Aorta (tissue), 5 donors: Measurements from ENCODE around the gene COL6A6. TPM values are rescaled to one million over a fixed set of nuclear protein-coding genes. Genes with fewer than 3 reads are reported as not detected.
"Not testable (repeated sequence)": the region's sequence is repeated elsewhere in the genome, so short reads cannot be mapped to it uniquely, and the experiment has no call there.

Source experiments
- ATAC-seq: fragments of 200-7000 bp; cut with Tn5 transposase; one replicate; pipeline ENCODE4 v1.9.1; 2022; ENCODE audit warnings: moderate library complexity; ENCODE audit not compliant: low FRiP score
- DNase-seq, 2 donors: peaks; one replicate each; pipeline ENCODE4 v3.0.0-alpha.2; 2020
- H3K27ac ChIP-seq, 2 donors: one replicate each; pipeline ENCODE4 v1.5.1; 2013; ENCODE audit warnings: low read length in 2 of 2, mild to moderate bottlenecking in 2 of 2, moderate library complexity in 2 of 2, control low read depth in 1 of 2, inconsistent platforms in 1 of 2, low read depth in 1 of 2
- H3K27me3 ChIP-seq, 2 donors: one replicate each; pipeline ENCODE4 v1.6.1; 2013; ENCODE audit warnings: control low read depth in 1 of 2, low read length in 1 of 2, mild to moderate bottlenecking in 1 of 2, moderate library complexity in 1 of 2; ENCODE audit not compliant: insufficient read depth in 2 of 2, control insufficient read depth in 1 of 2
- H3K36me3 ChIP-seq, 2 donors: one replicate each; pipeline ENCODE4 v1.6.1; 2013; ENCODE audit warnings: control low read depth in 1 of 2, low read length in 1 of 2, mild to moderate bottlenecking in 1 of 2; ENCODE audit not compliant: insufficient read depth in 2 of 2, control insufficient read depth in 1 of 2
- H3K4me1 ChIP-seq, 2 donors: one replicate each; pipeline ENCODE4 v1.6.1; 2013; ENCODE audit warnings: low read length in 2 of 2, control low read depth in 1 of 2, mild to moderate bottlenecking in 1 of 2, moderate library complexity in 1 of 2; ENCODE audit not compliant: insufficient read depth in 2 of 2, control insufficient read depth in 1 of 2
- H3K4me3 ChIP-seq, 2 donors: one replicate each; pipeline ENCODE4 v1.5.1; 2013; ENCODE audit warnings: low read length in 2 of 2, control low read depth in 1 of 2, mild to moderate bottlenecking in 1 of 2
- H3K9me3 ChIP-seq: one replicate; pipeline ENCODE4 v1.6.1; 2013; ENCODE audit warnings: mild to moderate bottlenecking, low read length; ENCODE audit not compliant: control insufficient read depth
- WGBS, 2 donors: extraction: QIAGEN DNeasy Blood & Tissue Kit; methylation state at CpG; one replicate each; pipeline ENCODE4 v1.1.7; 2013; 5-methylcytosine and 5-hydroxymethylcytosine counted together
- intact Hi-C, 2 donors: fragments of 100-400 bp; cut with DNase I; formaldehyde crosslinking; loops; one replicate each; pipeline versions ENCODE4 v1.14.2 to v1.15.0; 2022
- polyA plus RNA-seq, 2 donors: library from polyadenylated mRNA; stranded (reverse); fragments of 200-250 nt; gene quantifications; one replicate each; pipeline ENCODE4 v1.2.3, GENCODE V29; 2013
- total RNA-seq, 2 donors: library from RNA; stranded (reverse); fragmentation: NEBNext Ultra II Directional; extraction: Animal tissue kit (Norgen Biotek cat#: 25700); gene quantifications; one replicate each; pipeline ENCODE4 v1.2.1, GENCODE V29; 2021
- donor health status: healthy with polysubstance abuse.
- donor health status: Bipolar disorder and iron deficiency.
- donor health status: DM: no; HTN: no; CAD: no.
- donor health status: DM: no; HTN: no; CAD: no.
- donor health status: DM: yes; HTN: yes; CAD: no.

Gene COL6A6
- total and polyA plus RNA-seq, 4 donors, result 0.09 to 0.75 (median 0.16) TPM; not detected in 1

DNA sequence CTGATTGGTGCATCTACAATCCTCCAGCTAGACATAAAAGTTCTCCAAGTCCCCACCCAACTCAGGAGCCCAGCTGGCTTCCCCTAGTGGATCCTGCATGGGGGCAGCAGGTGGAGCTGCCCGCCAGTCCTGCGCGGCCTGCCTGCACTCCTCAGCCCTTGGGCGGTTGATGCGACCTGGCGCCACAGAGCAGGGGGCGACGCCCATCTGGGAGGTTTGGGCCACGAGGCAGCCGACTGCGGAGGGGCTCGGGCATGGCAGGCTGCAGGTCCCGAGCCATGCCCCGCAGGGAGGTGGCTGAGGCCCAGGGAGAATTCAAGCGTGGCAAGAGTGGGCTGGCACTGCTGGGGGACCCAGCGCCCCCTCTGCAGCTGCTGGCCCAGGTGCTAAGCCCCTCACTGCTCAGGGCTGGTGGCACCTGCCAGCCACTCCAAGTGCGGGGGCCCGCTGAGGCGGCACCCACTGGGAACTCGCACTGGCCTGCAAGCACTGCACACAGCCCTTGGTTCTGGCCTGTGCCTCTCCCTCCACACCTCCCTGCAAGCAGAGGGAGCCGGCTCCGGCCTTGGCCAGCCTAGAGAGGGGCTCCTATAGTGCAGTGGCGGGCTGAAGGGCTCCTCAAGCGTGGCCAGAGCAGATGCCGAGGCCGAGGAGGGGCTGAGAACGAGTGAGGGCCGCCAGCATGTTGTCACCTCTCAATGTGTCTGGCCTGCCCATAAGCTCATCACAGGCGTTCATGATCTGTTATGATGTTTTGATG lies 30.1 kb downstream of the COL6A6 start:
- 93 to 95% methylated on average over 29 of the region's 29 CpGs for WGBS, 2 donors
- intact Hi-C loops, result no loop called here
- Histone ChIP-seq H3K4me1 (no peaks in the 10 kb centered on the region), H3K9me3 (no peaks in the 10 kb centered on the region), H3K27ac (no peak overlapping the region), H3K27me3 (no peaks in the 10 kb centered on the region), H3K4me3 (no peak overlapping the region), H3K36me3 (no peaks in the 10 kb centered on the region)
- DNase-seq (no peak), ATAC-seq (no peak)

DNA sequence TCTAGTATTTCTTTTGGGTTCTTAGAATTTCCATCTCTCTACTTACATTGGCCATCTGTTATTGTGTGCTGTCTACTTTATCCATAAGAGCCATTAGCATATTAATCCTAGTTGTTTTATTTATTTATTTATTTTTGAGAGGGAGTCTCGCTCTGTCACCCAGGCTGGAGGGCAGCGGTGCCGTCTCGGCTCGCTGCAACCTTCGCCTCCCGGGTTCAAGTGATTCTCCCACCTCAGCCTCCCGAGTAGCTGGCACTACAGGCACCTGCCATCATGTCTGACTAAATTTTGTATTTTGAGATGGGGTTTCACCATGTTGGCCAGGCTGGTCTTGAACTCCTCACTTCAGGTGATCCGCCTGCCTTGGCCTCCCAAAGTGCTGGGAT lies 30.7 kb downstream of the COL6A6 start:
- H3K4me3 ChIP-seq, H3K9me3 ChIP-seq, H3K27me3 ChIP-seq, H3K36me3 ChIP-seq, DNase-seq, H3K27ac ChIP-seq, ATAC-seq, intact Hi-C loops, H3K4me1 ChIP-seq: not testable (repeated sequence)
- WGBS, 2 donors, result 86 to 91% methylated on average over 9 of the region's 9 CpGs

DNA sequence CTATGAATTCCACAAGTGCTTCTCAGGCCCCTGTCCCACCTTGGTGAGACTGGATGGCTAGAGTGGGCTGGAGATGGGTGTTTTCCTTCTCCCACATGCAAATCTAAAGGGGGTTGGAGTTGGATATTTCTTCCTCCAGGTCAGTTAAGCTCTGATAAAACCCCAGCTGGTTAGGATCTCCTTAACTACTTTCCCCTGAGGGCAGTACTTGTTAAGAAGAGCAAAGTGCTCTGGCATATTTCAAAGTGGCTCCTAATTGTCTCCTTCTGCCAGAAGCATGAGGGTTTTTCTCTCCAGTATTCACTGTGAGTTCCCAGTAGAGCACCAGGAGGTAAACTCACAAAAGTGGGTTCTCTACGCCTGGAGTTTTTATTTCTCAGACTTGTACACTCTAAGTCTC lies 31.4 kb downstream of the COL6A6 start:
- Histone ChIP-seq H3K27ac (no peak overlapping the region), H3K4me3 (no peak overlapping the region), H3K9me3 (no peaks in the 10 kb centered on the region), H3K36me3 (no peaks in the 10 kb centered on the region), H3K27me3 (no peaks in the 10 kb centered on the region), H3K4me1 (no peaks in the 10 kb centered on the region)
- intact Hi-C loops, result no loop called here
- 95 to 97% methylated on average over 1 of the region's 1 CpG for WGBS, 2 donors
- no peak for ATAC-seq
- no peak for DNase-seq

DNA sequence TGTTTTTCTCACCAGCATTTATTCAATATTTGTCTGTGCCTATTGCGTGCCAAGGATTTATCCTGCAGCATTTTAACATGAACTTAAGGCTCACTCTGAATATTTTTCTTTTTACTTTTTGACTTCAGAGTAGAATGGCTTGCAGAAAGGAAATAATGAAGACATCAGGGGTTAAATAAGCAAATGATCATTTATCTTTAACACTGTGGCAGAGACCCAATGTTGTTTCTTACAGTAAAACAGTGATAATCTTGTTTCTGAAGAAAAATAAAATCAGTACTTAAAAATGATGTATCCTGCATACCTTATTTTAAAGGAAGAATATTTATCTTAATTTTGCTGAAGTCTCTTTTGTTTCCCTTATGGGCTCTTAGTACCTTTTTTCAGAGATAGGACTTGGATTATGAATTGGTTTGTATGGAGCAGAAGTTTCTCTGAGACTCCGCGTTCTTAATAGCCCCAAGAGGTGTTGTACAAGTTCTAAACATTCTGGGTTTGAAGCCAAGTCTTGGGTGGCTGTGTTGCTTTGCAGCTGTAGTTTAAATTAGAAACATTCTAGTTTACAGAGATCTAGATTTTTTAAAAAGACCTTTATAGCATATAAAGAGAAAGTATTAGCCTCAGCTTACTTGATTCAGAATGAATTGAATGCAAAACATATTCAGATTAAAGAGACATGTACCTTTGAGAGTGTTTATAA lies 40.5 kb downstream of the COL6A6 start:
- WGBS, 2 donors, result 9 to 15% methylated on average over 3 of the region's 3 CpGs
- intact Hi-C loops, result no loop called here
- no peak for ATAC-seq
- H3K9me3 ChIP-seq, result no peaks in the 10 kb centered on the region
- H3K27me3 ChIP-seq, result no peaks in the 10 kb centered on the region
- no peaks in the 10 kb centered on the region for H3K4me1 ChIP-seq
- no peak overlapping the region for H3K27ac ChIP-seq
- no peak for DNase-seq
- H3K4me3 ChIP-seq, result no peak overlapping the region
- H3K36me3 ChIP-seq, result no peaks in the 10 kb centered on the region

DNA sequence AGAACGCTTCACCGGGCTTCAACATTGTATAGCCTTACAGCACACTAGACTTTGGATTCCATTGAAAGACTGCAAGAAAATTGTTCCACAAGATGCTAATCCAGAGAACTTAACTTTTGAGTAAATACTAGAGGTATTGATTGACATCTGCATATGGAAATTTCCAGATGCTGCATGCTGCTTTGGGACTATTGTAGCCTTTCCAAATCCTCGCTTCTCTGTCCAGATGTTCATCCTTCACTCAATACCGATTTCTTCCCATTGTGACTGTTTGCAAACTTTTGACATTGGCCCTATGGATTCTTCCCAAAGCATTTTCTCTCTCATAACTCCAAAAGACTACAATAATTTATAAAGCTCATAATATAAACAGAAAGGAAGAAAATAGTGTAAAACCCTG lies 41.4 kb downstream of the COL6A6 start:
- no peaks in the 10 kb centered on the region for H3K9me3 ChIP-seq
- no peaks in the 10 kb centered on the region for H3K36me3 ChIP-seq
- 97% methylated on average over 4 of the region's 4 CpGs for WGBS, 2 donors
- no peak overlapping the region for H3K27ac ChIP-seq
- no peak for ATAC-seq
- no peak overlapping the region for H3K4me3 ChIP-seq
- no peaks in the 10 kb centered on the region for H3K4me1 ChIP-seq
- no peak for DNase-seq
- intact Hi-C loops, result no loop called here
- no peaks in the 10 kb centered on the region for H3K27me3 ChIP-seq

DNA sequence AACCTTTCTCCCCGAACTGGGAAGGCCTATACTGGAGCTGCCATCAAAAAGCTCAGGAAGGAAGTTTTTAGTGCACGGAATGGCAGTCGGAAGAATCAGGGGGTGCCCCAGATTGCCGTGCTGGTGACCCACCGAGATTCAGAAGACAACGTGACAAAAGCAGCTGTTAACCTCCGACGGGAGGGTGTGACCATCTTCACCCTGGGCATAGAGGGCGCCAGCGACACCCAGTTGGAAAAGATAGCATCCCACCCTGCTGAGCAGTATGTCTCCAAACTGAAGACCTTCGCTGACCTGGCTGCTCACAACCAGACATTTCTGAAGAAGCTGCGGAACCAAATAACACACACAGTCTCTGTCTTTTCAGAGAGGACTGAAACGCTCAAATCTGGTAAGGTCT lies 48.2 kb downstream of the COL6A6 start:
- DNase-seq, result no peak
- intact Hi-C loops, result no loop called here

More for the DNA sequence above, 48.2 kb downstream of the COL6A6 start:
- Histone ChIP-seq H3K9me3 (no peaks in the 10 kb centered on the region), H3K27ac (no peak overlapping the region), H3K27me3 (peaks cover 0 to 1% of the 10 kb centered on the region in 2 donors), H3K4me1 (no peaks in the 10 kb centered on the region), H3K4me3 (no peak overlapping the region), H3K36me3 (no peaks in the 10 kb centered on the region)
- WGBS, 2 donors, result 87 to 89% methylated on average over 13 of the region's 13 CpGs
- ATAC-seq, result no peak

Other genes starting within 250 kb of the COL6A6 start
- not detected for gene COL6A5, start 171.5 kb upstream of the COL6A6 start, total RNA-seq
- not detected for gene COL6A5, start 171.5 kb upstream of the COL6A6 start, polyA plus RNA-seq
- gene PIK3R4, start 229.7 kb downstream of the COL6A6 start, total RNA-seq, result 10 to 100 TPM; 20.5 to 22.3 TPM
- 10 to 100 TPM; 14.3 to 19.4 TPM for gene PIK3R4, start 229.7 kb downstream of the COL6A6 start, polyA plus RNA-seq